Right atrium auricular region (tissue), 2 donors: ENCODE results near the gene NFS1. TPM values are rescaled to one million over a fixed set of nuclear protein-coding genes. Genes with fewer than 3 reads are reported as not detected.
"Not testable (repeated sequence)": the region's sequence is repeated elsewhere in the genome, so short reads cannot be mapped to it uniquely, and the experiment has no call there.

Source experiments
- DNase-seq: peaks from one replicate; pipeline ENCODE4 v3.0.0-alpha.2; 2019; ENCODE audit warnings: low spot score
- H3K27ac ChIP-seq, 2 donors: fragments of 200-600 bp; sonication (generic); 1 replicate in 1 of 2; 2 replicates in 1 of 2; pipeline ENCODE4 v1.5.1; 2016 to 2019
- H3K27me3 ChIP-seq, 2 donors: fragments of 200-600 bp; sonication (generic); one replicate each; pipeline versions ENCODE4 v1.5.1 to v1.6.0; 2017 to 2019
- H3K36me3 ChIP-seq: fragments of 200-600 bp; sonication (generic); one replicate; pipeline ENCODE4 v1.5.1; 2016
- H3K4me1 ChIP-seq, 2 donors: fragments of 200-600 bp; sonication (generic); one replicate each; pipeline versions ENCODE4 v1.5.1 to v1.6.0; 2017 to 2019
- H3K4me3 ChIP-seq, 2 donors: fragments of 200-600 bp; sonication (generic); 1 replicate in 1 of 2; 2 replicates in 1 of 2; pipeline ENCODE4 v1.5.1; 2017 to 2019; ENCODE audit warnings: mild to moderate bottlenecking in 1 of 2, moderate library complexity in 1 of 2
- H3K9me3 ChIP-seq, 2 donors: fragments of 200-600 bp; sonication (generic); one replicate each; pipeline ENCODE4 v1.5.1; 2019
- total RNA-seq, 2 donors: library from RNA; depleted of rRNA; stranded (reverse); fragments of >200 nt; gene quantifications; one replicate each; pipeline ENCODE4 v1.1.0, GENCODE V29; 2016
- TF ChIP-seq, protein P1 (sequence below), 2 donors: fragments of 200-600 bp; sonication (generic); IDR thresholded peaks; one replicate each; pipeline ENCODE4 v1.5.1; 2019; ENCODE audit warnings: antibody characterized with exemption in 2 of 2

Gene NFS1
- total RNA-seq, 2 donors from 2014 or later: 24.6 to 38.7 TPM

DNA sequence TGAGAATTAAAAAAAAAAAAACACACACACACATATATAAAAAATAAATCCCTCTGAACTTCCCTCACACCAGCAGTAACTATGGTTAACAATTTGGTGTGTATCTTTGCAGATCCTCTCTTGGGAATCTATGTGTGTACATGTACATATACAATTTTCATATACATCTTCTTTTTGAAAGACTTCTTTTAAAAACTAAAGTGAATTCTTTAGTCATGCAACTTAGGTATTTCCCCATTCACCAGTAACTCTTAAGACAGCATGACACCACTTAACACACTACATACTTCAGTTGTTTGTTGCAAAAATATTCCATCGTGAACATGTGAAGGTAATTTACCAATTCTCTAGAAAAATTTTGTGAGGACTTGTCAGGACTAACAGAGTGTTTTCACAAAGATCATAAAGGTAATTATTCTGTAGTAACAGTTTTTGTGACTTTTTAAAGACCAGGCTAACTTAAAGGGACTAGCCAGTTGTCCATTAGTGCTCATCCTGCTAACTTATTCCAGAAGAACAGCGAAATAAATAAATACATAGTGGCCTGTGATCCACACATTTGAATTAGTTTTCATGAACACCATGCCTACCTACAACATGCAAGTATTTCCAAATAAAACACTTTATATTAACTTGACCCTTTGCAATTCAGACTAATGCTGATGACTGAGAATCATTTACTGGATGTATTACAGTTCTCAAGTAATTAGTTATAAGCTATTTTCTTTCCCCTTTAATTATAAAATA is 30.9 kb upstream of the NFS1 start:
- peaks cover 100% of the 10 kb centered on the region for H3K36me3 ChIP-seq
- H3K9me3 ChIP-seq: no peaks in the 10 kb centered on the region
- H3K4me1 ChIP-seq: peaks cover 0 to 56% of the 10 kb centered on the region in 2 donors
- H3K4me3 ChIP-seq: no peak overlapping the region
- no peak for DNase-seq
- no peak overlapping the region for H3K27ac ChIP-seq
- H3K27me3 ChIP-seq: no peaks in the 10 kb centered on the region
- TF ChIP-seq, protein P1, sequence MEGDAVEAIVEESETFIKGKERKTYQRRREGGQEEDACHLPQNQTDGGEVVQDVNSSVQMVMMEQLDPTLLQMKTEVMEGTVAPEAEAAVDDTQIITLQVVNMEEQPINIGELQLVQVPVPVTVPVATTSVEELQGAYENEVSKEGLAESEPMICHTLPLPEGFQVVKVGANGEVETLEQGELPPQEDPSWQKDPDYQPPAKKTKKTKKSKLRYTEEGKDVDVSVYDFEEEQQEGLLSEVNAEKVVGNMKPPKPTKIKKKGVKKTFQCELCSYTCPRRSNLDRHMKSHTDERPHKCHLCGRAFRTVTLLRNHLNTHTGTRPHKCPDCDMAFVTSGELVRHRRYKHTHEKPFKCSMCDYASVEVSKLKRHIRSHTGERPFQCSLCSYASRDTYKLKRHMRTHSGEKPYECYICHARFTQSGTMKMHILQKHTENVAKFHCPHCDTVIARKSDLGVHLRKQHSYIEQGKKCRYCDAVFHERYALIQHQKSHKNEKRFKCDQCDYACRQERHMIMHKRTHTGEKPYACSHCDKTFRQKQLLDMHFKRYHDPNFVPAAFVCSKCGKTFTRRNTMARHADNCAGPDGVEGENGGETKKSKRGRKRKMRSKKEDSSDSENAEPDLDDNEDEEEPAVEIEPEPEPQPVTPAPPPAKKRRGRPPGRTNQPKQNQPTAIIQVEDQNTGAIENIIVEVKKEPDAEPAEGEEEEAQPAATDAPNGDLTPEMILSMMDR (IDR thresholded peaks at IDR 0.05): no peak

DNA sequence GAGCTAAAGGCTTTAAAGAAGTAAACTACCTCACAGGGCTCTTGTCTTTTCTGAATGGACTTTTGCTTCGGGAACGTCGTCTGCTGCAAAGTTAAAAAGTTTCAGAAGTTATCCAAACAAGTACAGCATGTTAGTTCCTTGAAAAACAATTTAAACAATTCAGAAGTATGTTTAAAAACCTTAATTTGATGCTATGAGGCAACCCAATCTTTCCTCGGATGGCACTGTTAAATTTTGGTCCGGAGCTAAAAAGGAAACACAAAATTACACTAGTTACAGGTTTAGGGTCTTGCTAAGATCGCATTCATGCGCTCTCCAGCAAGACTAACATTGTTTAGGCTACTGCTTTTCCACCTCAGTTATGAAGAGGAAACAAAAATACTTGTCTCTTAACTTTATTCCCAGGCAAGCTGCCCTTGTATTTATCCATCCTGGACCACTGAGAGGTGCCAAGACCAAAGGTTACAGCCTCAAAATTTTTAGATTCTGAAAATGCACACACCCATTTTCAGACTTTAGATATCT is 30.2 kb upstream of the NFS1 start:
- Histone ChIP-seq H3K36me3 (peaks cover 100% of the 10 kb centered on the region), H3K27ac (no peak overlapping the region), H3K27me3 (no peaks in the 10 kb centered on the region), H3K4me3 (no peak overlapping the region), H3K9me3 (no peaks in the 10 kb centered on the region), H3K4me1 (peaks cover 0 to 49% of the 10 kb centered on the region in 2 donors)
- TF ChIP-seq, protein P1 (IDR thresholded peaks at IDR 0.05): no peak
- no peak for DNase-seq

DNA sequence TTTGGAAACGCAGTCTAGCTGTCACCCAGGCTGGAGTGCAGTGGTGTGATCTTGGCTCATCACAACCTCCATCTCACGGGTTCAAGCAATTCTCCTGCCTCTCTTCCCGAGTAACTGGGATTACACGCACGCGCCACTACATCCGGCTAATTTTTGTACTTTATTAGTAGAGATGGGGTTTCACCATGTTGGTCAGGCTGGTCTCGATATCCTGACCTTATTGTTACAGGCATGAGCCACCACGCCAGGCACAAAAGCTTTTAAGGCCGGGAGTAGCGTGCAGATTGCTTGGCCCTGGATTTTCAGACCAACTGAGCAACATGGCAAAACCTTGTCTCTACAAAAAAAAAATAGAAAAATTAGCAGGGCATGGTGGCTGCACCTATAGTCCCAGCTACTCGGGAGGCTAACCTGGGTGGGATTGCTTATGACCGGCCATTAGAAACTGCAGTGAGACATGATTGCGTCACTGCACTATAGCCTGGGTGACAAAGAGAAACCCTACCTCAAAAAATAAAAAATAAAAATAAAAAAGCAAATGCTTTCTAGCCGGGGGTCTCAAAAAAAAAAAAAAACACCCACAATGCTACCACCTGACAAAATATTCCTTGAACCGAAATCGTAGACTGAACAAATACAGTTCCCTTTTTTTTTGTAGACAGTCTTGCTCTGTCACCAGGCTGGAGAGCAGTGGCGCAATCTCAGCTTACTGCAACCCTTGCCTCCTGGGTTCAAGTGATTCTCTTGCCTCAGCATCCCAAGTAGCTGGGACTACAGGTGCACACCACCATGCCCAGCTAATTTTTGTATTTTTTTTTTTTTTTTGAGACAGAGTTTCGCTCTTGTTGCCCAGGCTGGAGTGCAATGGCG is 27.9 kb upstream of the NFS1 start:
- Histone ChIP-seq H3K4me1 (peaks cover 0 to 28% of the 10 kb centered on the region in 2 donors), H3K9me3 (no peaks in the 10 kb centered on the region), H3K27ac (no peak overlapping the region), H3K4me3 (no peak overlapping the region), H3K36me3 (peaks cover 100% of the 10 kb centered on the region), H3K27me3 (no peaks in the 10 kb centered on the region)
- TF ChIP-seq, protein P1 (IDR thresholded peaks at IDR 0.05): no peak
- DNase-seq: no peak

DNA sequence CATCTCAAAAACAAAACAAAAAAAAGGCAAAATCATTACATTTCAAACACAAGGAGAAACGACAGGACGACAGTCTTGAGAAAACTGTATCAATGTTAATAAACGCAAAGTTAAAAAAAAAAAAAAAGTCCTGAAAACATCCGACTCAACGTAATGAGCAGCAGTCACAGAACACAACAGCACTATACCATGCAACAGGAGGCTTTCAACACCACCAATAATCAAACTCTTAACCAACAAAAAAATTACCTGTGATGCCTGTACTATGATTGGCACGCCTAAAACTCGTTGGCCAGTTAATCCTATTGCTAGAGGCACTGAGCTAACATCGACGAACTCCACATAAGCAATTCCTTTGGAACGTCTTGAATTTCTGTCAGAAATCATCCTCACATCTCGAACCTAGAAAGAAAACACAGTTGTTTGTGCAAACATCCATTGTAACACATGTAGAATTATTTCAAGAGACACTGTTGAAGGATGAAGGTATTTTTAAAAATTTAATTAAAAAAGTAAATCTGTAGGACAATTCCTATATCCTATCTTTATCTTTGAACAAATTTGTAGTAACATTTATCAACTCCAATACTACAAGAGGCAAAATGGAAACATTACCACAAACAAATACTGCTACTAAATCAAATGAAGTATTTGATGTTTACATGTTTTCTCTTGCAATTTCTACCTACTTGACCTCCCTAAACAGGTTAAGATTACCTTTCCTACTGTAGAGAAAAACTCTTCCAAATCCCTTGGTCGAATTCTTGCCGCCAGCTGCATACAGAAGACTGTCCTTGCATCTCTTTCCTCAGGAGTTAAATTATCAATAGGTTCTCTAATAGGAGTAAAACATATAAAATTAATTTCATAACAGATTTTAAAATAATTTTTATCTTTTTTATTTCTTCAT is 25.4 kb upstream of the NFS1 start:
- no peak for DNase-seq
- H3K27me3 ChIP-seq: no peaks in the 10 kb centered on the region
- H3K9me3 ChIP-seq: no peaks in the 10 kb centered on the region
- TF ChIP-seq, protein P1 (IDR thresholded peaks at IDR 0.05): no peak
- H3K4me1 ChIP-seq: peaks cover 0 to 10% of the 10 kb centered on the region in 2 donors
- H3K27ac ChIP-seq: no peak overlapping the region
- no peak overlapping the region for H3K4me3 ChIP-seq
- peaks cover 100% of the 10 kb centered on the region for H3K36me3 ChIP-seq

DNA sequence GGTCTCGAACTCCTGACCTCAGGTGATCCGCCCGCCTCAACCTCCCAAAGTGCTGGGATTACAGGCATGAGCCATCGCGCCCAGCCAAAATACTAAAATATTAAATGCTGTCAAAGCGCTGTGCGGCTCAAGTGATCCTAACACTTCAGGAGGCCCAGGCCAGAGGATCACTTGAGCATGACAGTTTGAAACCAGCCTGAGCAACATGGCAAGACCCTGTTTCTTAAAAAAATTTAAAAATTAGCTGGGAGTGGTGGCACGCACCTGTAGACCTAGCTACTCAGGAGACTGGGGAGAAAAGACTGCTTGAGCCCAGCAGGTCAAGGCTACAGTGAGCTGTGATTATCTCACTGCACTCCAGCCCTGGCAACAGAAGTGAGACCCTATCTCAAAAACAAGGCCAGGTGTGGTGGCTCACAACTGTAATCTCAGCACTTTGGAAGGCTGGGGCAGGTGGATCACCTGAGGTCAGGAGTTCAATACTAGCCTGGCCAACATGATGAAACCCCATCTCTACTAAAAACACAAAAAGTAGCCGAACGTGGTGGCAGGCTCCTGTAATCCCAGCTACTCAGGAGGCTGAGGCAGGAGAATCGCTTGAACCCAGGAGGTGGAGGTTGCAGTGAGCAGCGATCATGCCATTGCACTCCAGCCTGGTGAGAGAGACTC is 24.6 kb upstream of the NFS1 start:
- not testable (repeated sequence) for H3K9me3 ChIP-seq, H3K4me3 ChIP-seq, H3K27me3 ChIP-seq, H3K27ac ChIP-seq, H3K4me1 ChIP-seq, DNase-seq
- H3K36me3 ChIP-seq: peaks cover 100% of the 10 kb centered on the region

DNA sequence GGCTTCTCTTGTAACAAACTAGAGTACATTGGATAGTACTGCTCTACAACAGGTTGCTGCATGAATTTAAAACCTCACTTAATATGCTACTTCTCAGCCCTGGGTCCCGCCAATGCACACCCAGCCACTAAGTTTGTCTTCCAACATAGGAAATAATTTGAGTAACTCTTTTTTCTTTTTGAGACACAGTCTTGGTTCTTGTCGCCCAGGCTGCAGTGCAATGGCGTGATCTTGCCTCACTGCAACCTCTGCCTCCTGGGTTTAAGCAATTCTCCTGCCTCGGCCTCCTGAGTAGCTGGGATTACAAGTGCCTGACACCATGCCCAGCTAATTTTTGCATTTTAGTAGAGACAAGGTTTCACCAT is 24.1 kb upstream of the NFS1 start:
- H3K4me3 ChIP-seq, H3K27me3 ChIP-seq, H3K27ac ChIP-seq, H3K9me3 ChIP-seq, H3K4me1 ChIP-seq, DNase-seq: not testable (repeated sequence)
- peaks cover 100% of the 10 kb centered on the region for H3K36me3 ChIP-seq
